Measurements from ENCODE around the gene OSER1.

- TF ChIP-seq, protein P1, sequence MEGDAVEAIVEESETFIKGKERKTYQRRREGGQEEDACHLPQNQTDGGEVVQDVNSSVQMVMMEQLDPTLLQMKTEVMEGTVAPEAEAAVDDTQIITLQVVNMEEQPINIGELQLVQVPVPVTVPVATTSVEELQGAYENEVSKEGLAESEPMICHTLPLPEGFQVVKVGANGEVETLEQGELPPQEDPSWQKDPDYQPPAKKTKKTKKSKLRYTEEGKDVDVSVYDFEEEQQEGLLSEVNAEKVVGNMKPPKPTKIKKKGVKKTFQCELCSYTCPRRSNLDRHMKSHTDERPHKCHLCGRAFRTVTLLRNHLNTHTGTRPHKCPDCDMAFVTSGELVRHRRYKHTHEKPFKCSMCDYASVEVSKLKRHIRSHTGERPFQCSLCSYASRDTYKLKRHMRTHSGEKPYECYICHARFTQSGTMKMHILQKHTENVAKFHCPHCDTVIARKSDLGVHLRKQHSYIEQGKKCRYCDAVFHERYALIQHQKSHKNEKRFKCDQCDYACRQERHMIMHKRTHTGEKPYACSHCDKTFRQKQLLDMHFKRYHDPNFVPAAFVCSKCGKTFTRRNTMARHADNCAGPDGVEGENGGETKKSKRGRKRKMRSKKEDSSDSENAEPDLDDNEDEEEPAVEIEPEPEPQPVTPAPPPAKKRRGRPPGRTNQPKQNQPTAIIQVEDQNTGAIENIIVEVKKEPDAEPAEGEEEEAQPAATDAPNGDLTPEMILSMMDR (conservative IDR thresholded peaks at IDR 0.05; ENCODE audit: low read depth, low read length) = no peak
- TF ChIP-seq EZH2 (IDR thresholded peaks at IDR 0.05; ENCODE audit: low read length, unreplicated experiment) = no peak
Measured at GRCh38 chr20:44180814-44181213, 29.8 kb downstream of the OSER1 start.
